ENCODE data around the gene TAS1R1.

TAS1R1 gene

DNA sequence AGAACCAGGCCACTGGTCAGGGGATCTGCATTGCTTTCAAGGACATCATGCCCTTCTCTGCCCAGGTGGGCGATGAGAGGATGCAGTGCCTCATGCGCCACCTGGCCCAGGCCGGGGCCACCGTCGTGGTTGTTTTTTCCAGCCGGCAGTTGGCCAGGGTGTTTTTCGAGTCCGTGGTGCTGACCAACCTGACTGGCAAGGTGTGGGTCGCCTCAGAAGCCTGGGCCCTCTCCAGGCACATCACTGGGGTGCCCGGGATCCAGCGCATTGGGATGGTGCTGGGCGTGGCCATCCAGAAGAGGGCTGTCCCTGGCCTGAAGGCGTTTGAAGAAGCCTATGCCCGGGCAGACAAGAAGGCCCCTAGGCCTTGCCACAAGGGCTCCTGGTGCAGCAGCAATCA is 19.7 kb downstream of the TAS1R1 start:
- no peak for DNase-seq

DNA sequence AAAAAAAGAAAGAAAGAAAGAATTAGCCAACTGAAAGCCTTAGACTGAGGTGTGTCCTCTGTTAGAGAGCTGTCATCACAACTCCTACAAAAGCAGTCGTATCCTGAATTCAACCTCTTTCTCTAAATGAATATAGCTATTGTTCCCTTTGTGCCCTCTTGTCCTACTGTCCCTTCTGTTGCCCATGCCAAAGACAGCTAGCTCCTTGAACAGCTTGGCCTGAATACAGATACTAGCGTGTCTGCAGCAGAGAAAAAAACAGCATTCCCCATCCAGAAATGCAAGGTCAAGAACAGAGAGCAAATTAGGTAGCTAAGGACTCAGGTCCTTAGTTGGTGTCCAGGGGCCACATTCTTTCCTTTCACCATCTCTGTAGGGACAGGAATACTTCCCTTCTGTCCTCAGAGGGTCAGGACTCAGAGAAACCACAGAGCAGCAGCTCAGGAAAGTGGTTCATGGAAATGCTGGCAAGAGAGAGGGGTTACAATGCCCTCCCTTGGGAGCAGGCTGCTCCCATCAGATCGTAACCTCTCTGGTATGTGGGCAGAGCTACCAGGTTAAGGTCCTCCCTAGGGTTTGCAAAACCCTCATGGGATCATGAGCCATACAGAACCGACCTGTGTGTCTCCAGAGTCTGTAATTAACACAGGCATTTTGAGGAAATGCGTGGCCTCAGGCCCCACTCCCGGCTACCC is 22.9 kb downstream of the TAS1R1 start:
- DNase-seq, result no peak

DNA sequence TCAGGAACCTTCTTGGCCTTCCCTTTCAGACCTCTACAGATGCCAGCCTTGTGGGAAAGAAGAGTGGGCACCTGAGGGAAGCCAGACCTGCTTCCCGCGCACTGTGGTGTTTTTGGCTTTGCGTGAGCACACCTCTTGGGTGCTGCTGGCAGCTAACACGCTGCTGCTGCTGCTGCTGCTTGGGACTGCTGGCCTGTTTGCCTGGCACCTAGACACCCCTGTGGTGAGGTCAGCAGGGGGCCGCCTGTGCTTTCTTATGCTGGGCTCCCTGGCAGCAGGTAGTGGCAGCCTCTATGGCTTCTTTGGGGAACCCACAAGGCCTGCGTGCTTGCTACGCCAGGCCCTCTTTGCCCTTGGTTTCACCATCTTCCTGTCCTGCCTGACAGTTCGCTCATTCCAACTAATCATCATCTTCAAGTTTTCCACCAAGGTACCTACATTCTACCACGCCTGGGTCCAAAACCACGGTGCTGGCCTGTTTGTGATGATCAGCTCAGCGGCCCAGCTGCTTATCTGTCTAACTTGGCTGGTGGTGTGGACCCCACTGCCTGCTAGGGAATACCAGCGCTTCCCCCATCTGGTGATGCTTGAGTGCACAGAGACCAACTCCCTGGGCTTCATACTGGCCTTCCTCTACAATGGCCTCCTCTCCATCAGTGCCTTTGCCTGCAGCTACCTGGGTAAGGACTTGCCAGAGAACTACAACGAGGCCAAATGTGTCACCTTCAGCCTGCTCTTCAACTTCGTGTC is 23.7 kb downstream of the TAS1R1 start:
- no peak for DNase-seq

DNA sequence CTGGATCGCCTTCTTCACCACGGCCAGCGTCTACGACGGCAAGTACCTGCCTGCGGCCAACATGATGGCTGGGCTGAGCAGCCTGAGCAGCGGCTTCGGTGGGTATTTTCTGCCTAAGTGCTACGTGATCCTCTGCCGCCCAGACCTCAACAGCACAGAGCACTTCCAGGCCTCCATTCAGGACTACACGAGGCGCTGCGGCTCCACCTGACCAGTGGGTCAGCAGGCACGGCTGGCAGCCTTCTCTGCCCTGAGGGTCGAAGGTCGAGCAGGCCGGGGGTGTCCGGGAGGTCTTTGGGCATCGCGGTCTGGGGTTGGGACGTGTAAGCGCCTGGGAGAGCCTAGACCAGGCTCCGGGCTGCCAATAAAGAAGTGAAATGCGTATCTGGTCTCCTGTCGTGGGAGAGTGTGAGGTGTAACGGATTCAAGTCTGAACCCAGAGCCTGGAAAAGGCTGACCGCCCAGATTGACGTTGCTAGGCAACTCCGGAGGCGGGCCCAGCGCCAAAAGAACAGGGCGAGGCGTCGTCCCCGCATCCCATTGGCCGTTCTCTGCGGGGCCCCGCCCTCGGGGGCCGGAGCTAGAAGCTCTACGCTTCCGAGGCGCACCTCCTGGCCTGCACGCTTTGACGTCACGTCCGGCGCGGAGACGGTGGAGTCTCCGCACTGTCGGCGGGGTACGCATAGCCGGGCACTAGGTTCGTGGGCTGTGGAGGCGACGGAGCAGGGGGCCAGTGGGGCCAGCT is 24.4 kb downstream of the TAS1R1 start, which contains the start of gene ZBTB48:
Gene ZBTB48, plus strand, starts transcription at position 621 of the 745 bp plus-strand sequence. CDS start 616 bp downstream, outside the sequence.
- DNase-seq, result peak; percentile 100

DNA sequence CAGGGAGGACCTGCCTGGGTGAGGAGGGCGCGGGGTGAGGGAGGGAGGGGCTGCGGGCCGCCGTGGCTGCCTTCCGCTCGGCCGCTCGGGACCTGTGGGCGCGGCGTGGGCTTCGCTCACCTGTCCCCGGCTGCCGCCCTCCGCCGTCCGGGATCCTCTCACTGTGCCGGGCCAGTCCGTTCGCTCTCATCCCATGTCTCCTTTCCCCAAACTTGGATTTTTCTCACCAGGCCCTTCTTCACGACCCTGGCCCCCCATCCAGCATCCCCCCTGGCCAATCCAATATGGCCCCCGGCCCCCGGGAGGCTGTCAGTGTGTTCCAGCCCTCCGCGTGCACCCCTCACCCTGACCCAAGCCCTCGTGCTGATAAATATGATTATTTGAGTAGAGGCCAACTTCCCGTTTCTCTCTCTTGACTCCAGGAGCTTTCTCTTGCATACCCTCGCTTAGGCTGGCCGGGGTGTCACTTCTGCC is 25.0 kb downstream of the TAS1R1 start:
- DNase-seq, result no peak

DNA sequence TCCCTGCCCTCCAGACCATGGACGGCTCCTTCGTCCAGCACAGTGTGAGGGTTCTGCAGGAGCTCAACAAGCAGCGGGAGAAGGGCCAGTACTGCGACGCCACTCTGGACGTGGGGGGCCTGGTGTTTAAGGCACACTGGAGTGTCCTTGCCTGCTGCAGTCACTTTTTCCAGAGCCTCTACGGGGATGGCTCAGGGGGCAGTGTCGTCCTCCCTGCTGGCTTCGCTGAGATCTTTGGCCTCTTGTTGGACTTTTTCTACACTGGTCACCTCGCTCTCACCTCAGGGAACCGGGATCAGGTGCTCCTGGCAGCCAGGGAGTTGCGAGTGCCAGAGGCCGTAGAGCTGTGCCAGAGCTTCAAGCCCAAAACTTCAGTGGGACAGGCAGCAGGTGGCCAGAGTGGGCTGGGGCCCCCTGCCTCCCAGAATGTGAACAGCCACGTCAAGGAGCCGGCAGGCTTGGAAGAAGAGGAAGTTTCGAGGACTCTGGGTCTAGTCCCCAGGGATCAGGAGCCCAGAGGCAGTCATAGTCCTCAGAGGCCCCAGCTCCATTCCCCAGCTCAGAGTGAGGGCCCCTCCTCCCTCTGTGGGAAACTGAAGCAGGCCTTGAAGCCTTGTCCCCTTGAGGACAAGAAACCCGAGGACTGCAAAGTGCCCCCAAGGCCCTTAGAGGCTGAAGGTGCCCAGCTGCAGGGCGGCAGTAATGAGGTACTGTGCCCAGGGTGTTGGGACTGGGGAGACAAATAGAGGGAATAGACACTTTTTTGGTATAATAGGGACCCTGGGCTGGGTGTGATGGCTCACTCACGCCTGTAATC is 25.7 kb downstream of the TAS1R1 start:
- DNase-seq, result no peak

DNA sequence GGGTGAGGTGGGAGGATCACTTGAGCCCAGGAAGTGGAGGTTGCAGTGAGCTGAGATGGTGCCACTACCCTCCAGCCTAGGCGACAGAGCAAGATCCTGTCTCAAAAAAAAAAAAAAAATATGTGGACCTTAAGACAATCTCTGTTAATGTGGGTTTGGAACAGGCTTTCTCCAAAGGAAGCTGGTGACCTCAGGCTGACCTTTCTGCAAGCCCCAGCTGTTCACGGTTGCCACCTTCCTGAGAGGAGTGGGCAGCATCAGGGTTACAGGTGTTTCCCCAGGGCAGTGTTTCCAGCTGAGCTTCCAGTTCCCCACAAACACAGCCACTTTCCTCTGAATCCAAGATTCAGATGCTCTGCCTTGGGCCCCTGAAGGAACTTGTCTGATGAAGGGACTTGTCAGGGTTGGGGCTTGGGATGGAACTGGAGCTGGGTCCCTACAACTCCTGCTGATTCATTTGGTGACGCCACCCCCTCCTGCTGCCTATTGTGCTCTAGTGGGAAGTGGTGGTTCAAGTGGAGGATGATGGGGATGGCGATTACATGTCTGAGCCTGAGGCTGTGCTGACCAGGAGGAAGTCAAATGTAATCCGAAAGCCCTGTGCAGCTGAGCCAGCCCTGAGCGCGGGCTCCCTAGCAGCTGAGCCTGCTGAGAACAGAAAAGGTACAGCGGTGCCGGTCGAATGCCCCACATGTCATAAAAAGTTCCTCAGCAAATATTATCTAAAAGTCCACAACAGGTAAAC is 26.6 kb downstream of the TAS1R1 start:
- no peak for DNase-seq

DNA sequence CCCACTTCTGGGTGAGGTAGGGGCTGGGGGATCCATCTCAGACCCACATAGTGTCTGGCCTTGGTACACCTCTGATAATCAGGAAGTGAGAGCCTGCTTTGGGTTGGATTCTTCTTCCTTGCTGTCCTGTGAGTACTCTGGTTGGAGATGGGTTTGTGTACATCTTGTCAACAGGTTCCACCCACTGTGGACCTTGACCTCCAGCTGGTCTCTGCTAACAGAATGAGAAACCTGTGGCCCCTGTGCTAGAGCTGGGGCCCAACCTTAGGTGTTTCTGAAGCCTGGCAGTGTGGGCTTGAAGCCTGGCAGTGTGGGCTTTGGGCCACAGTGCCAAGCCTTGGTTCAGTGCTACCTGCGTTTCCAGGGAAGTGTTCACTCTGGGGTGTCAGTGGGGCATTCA is 27.3 kb downstream of the TAS1R1 start:
- DNase-seq, result no peak

DNA sequence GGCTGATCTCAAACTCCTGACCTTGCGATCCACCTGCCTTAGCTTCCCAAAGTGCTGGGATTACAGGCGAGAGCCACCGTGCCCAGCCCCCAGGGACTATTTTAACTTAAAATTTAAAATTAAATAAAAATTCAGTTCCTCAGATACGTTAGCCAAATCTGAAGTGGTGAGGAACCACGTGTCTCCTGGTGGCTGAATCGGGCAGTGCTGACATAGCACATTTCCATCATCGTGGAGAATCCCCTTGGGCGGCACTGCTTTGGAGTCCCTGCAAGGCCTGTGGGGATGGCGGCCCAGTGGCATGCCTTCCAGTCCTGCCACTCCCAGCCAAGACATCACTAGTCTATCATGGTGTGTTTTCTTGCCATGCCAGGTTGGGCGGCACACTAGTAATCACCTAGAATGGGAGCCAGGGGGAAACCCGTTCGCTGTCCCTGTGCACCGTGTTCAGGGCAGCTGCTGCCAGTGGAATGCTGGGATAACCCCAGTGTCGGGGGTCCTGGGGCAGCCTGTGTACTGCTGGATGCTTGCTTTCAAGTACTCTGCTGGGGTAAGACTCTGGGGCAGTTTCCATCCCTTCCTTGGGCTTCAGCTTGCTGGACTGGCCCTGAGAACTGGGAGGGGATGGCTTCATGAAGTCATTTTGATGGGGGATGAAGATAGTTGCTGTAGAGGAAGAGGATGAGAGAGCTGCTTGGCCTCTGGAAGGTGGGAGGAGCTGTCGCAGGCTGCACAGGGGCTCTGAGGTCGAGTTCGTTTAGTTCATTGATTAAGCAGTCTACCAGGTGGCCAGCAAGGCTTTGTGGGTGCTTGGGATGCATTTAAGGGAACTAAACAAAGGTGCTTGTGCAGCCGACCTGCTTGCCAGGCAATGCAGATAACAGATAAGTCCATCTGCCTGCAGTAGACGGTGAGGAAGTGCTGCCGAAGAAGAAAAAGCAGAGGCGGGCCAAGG is 29.3 kb downstream of the TAS1R1 start:
- no peak for DNase-seq

DNA sequence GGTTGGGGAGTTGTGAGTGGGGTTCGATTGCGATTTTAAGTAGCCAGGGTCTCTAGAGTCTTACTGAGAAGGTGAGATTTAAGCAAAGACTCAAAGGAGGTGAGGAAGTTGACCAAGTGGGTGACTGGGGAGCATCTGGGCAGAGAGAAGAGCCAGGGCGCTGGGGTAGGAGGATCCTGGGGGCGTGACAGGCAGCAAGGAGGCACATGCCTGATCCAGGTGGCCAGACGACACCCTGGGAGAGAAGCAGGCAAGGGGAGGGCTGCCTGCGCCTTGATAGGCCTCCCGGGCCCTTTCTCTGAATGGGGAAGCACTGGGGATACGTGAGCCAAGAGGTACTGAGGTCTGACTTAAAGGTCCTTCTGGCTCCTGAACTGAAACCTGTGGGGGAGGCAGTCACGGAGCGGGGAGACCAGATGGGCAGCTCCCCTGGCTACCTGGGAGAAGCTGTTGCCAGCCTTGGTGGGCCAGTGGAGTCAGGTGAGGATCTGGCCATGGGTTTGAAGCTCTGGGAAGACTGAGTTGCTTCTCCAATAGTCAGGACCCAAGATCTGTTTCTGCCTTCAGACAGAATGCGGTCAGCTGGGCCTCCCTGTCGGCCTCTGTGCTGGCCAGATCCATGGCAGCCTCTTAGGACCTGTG is 30.1 kb downstream of the TAS1R1 start:
- no peak for DNase-seq

DNA sequence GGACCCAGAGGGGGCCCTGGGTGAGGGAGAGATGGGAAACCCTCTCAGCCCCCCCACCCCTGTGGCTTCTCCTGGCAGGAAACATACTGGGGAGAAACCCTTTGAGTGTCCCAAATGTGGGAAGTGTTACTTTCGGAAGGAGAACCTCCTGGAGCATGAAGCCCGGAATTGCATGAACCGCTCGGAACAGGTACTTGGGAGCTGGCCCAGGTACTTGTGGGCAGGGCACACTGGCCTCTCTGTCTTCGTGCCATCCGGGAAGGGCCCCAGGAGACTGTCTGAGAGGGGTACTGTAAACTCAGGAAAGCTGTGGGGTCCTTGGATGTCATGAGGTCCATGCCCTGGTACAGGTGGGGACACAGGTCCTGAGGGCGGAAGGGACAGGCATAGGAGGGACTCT is 30.7 kb downstream of the TAS1R1 start:
- DNase-seq, result no peak

DNA sequence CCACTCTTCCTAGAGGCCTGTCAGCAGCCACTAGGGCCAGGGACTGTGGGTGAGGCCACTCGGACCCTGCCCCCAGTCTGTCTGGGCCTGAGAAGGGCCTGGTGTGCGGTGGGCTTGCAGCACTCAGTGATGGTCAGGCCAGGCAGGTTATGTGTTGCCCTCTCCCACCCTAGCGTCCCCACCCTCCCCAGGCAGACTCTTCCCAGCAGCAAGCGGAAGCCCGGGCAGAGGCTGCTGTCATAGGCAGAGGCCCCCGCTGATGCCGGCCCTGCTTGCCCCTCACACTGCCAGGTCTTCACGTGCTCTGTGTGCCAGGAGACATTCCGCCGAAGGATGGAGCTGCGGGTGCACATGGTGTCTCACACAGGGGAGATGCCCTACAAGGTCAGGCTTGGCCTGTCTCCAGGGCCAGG is 31.3 kb downstream of the TAS1R1 start:
- no peak for DNase-seq

DNA sequence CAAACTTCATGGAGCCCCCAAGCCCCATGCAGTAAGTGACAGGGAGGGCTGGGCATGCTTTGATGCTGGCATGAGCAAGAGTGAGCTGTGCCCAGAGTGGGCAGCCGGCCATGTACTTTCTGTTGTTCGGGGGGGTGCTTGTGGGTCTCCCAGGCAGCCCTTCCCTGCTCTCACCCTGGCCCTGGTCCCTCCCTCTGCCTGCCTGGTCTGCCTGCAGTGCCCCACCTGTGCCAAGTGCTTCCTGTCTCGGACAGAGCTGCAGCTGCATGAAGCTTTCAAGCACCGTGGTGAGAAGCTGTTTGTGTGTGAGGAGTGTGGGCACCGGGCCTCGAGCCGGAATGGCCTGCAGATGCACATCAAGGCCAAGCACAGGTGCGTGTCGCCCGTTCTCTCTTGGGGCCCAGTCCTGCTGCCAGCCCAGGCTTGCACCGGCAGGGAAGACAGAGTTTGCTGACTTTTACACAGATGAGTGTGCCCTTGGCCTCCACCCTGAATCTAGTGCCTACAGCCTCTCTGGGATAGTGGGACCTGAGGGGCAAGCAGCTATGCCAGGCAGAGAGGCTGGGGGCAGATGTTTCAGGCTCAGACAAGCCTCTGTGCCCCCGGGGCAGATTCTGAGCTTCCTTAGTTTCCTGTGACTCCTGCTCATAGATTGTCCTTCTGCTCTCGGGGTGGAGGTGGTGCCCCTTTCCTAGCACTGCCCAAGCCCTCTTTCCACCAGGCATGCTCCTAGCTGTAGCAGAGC is 32.3 kb downstream of the TAS1R1 start:
- peak; percentile 66 for DNase-seq

DNA sequence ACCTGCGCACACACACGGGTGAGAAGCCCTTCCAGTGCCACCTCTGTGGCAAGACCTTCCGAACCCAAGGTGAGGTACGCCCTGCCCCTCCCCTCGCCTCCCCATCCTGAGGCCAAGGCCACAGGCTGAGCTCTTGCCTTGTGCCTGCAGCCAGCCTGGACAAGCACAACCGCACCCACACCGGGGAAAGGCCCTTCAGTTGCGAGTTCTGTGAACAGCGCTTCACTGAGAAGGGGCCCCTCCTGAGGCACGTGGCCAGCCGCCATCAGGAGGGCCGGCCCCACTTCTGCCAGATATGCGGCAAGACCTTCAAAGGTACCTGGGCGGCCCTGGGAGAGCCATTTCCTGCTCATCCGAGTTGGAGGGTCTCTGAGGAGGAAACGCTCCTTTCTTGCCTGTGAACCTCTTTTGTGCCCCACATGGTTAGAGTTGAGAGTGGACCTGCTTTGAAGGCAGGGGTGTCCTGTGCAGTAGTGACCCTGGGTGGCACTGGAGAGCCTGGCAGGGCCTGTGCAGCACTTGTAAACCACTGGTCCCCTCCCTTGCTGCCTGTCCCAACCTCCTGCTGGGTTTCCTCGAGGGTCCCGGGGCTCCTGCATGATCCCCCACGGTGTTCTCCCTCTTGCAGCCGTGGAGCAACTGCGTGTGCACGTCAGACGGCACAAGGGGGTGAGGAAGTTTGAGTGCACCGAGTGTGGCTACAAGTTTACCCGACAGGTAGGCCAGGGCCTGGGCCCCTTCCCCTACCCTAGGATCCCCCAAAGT is 33.2 kb downstream of the TAS1R1 start:
- no peak for DNase-seq

DNA sequence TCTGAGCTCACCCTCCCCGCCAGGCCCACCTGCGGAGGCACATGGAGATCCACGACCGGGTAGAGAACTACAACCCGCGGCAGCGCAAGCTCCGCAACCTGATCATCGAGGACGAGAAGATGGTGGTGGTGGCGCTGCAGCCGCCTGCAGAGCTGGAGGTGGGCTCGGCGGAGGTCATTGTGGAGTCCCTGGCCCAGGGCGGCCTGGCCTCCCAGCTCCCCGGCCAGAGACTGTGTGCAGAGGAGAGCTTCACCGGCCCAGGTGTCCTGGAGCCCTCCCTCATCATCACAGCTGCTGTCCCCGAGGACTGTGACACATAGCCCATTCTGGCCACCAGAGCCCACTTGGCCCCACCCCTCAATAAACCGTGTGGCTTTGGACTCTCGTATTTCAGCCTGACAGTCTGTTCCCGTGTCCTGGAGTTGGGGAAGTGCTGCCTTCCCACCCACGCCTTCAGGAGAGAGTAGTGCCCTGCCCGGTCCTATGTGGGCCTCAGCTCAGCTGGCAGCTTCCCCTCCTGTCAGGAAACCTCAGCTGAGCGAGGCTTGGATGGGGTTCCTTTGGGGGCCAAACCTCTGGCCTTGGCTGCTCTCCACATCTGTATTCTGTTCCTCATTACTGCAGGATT is 33.9 kb downstream of the TAS1R1 start:
- no peak for DNase-seq

DNA sequence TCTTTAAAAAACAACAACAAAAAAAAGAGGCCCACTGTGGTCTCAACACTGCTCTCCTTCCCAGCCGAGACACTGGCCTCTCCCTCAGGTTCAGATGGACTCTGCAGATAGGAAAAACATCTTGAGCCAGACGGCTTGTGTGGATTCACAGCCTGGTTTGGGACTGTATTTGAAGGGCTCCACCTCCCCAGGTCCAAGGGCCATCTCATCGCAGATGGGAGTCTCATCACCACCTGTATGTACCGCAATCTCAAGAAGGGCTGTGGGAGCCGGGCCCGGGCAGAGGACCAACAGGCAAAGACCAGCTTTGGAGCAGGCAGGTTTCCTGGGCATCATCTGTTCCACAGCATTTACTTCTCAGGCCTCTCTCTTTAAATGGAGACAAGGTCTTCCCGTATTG is 34.9 kb downstream of the TAS1R1 start:
- DNase-seq, result no peak

DNA sequence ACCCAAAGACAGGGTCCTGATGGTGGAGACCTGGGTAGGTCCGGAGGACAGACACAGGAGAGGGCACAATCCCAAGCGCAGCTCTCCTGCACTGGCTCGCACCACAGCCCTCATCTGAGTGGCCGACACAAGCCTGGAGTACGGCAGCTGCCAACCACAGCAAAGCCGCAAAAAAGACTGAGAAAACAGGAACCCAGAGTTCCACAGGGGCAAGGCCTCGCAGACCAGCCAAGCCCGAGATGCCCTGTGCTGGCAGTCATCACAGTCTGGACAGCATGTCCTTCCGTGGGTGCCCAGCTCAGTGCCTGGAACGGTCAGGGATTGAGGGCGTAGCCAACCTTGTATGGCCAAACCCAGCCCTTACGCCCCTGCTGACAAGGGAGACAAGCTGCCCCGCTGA is 36.1 kb downstream of the TAS1R1 start:
- DNase-seq, result no peak

DNA sequence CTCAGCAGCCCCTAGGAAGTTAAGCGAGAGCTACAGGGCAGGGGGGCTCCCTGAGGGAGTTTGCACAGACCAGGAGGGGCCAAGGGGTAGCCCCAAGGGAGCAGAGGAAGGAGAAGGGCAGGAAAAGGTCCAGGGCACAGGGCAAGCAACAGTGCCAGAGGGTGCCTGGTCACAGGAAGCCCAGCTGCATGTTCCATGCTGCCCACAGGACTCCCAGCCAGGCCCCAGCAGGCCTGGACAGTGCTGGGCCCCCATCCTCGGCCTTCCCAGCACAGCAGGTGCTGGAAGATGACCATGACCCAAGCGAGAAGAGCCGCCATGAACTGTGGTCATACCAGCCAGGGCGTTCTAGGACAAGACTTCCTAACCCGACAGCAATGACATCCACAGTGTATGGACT is 36.5 kb downstream of the TAS1R1 start:
- no peak for DNase-seq
